ENCODE results near the gene MPDU1.

Gene MPDU1

DNA sequence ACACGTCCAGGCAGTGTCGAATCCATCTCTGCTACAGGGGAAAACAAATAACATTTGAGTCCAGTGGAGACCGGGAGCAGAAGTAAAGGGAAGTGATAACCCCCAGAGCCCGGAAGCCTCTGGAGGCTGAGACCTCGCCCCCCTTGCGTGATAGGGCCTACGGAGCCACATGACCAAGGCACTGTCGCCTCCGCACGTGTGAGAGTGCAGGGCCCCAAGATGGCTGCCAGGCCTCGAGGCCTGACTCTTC, 11.4 kb upstream of the MPDU1 start:
- Mint-ChIP-seq H3K27ac (peak overlapping the region; percentile 100), H3K36me3 (peaks cover 73 to 90% of the 10 kb centered on the region in 2 donors), H3K4me3 (peak overlapping the region; percentile 98 to 99), H3K4me1 (peaks cover 24 to 75% of the 10 kb centered on the region in 2 donors), H3K27me3 (peaks cover 5 to 7% of the 10 kb centered on the region in 2 donors), H3K9me3 (peaks cover 1 to 3% of the 10 kb centered on the region in 2 donors)
- DNase-seq (no peak), ATAC-seq (replicated peaks) (no peak)

- H3K4me3 Mint-ChIP-seq = peak overlapping the region; percentile 98 to 99
- H3K27me3 Mint-ChIP-seq = peaks cover 5 to 7% of the 10 kb centered on the region in 2 donors
- DNase-seq = peak; percentile 100
- peak overlapping the region; percentile 100 for H3K27ac Mint-ChIP-seq
- peaks cover 1 to 3% of the 10 kb centered on the region in 2 donors for H3K9me3 Mint-ChIP-seq
- H3K4me1 Mint-ChIP-seq = peaks cover 28 to 75% of the 10 kb centered on the region in 2 donors
- peak; percentile 89 to 93 for ATAC-seq (replicated peaks)
- H3K36me3 Mint-ChIP-seq = peaks cover 73 to 89% of the 10 kb centered on the region in 2 donors
These were observed 10.9 kb upstream of the MPDU1 start for GRCh38 chr17:7572588-7573323.

GRCh38 chr17:7573324-7574080, 10.2 kb upstream of the MPDU1 start:
- H3K4me3 Mint-ChIP-seq = peak overlapping the region; percentile 98 to 99
- DNase-seq (peak; percentile 77), ATAC-seq (replicated peaks) (peak; percentile 40 to 50)
- H3K27ac Mint-ChIP-seq = peak overlapping the region; percentile 100
- H3K4me1 Mint-ChIP-seq = peaks cover 31 to 81% of the 10 kb centered on the region in 2 donors
- peaks cover 1 to 3% of the 10 kb centered on the region in 2 donors for H3K9me3 Mint-ChIP-seq
- H3K27me3 Mint-ChIP-seq = peaks cover 5 to 7% of the 10 kb centered on the region in 2 donors
- peaks cover 77 to 96% of the 10 kb centered on the region in 2 donors for H3K36me3 Mint-ChIP-seq

GRCh38 chr17:7574176-7574953, 9.3 kb upstream of the MPDU1 start:
- H3K27me3 Mint-ChIP-seq = peaks cover 5 to 7% of the 10 kb centered on the region in 2 donors
- DNase-seq (no peak), ATAC-seq (replicated peaks) (no peak)
- peak overlapping the region; percentile 98 to 99 for H3K4me3 Mint-ChIP-seq
- H3K36me3 Mint-ChIP-seq = peaks cover 79 to 96% of the 10 kb centered on the region in 2 donors
- H3K4me1 Mint-ChIP-seq = peaks cover 38 to 89% of the 10 kb centered on the region in 2 donors
- peaks cover 1 to 3% of the 10 kb centered on the region in 2 donors for H3K9me3 Mint-ChIP-seq
- H3K27ac Mint-ChIP-seq = peak overlapping the region; percentile 100

DNA sequence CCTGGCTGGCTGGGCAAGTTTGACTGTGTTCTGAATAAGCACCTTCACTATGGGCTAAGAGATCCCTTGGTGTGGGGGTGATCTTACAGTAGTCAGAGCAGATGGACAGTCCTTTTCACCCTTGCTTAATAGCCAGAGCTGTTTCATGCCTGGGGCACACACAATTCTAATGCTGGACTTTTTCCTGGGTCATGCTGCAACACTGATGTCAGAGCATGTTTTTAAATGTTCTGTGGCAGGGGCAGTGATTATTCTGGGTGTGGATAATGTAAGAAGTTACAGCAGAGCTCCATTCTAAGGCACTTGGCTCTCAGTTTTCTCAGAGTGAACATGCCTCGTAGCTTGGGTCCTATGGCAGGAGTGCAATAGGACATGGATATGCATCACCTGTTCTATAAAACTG, 8.2 kb upstream of the MPDU1 start:
- no peak for DNase-seq
- ATAC-seq (replicated peaks) = no peak
- Mint-ChIP-seq H3K27me3 (peaks cover 5 to 7% of the 10 kb centered on the region in 2 donors), H3K4me3 (peak overlapping the region; percentile 98 to 99), H3K9me3 (peaks cover 1 to 3% of the 10 kb centered on the region in 2 donors), H3K27ac (peak overlapping the region; percentile 100), H3K4me1 (peaks cover 48 to 90% of the 10 kb centered on the region in 2 donors), H3K36me3 (peaks cover 79 to 96% of the 10 kb centered on the region in 2 donors)

DNA sequence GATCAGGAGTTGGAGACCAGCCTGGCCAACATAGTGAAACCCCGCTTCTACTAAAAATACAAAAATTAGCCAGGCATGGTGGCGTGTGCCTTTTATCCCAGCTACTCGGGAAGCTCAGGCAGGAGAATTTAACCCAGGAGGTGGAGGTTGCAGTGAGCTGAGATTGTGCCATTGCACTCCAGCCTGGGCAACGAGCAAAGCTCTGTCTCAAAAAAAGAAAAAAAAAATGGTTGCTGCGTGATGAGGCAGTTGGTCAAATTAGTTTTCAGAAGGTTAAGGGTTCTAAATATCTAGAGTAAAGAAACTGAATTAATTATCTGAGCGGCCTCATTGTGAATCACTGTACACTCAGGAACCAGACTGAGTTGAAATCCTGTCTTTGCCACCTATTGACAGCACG, 7.7 kb upstream of the MPDU1 start:
- H3K4me1 Mint-ChIP-seq = peaks cover 50 to 90% of the 10 kb centered on the region in 2 donors
- peak overlapping the region; percentile 100 for H3K27ac Mint-ChIP-seq
- ATAC-seq (replicated peaks) (no peak), DNase-seq (no peak)
- H3K4me3 Mint-ChIP-seq = peak overlapping the region; percentile 16 to 99
- peaks cover 5 to 7% of the 10 kb centered on the region in 2 donors for H3K27me3 Mint-ChIP-seq
- peaks cover 1 to 3% of the 10 kb centered on the region in 2 donors for H3K9me3 Mint-ChIP-seq
- H3K36me3 Mint-ChIP-seq = peaks cover 79 to 96% of the 10 kb centered on the region in 2 donors

DNA sequence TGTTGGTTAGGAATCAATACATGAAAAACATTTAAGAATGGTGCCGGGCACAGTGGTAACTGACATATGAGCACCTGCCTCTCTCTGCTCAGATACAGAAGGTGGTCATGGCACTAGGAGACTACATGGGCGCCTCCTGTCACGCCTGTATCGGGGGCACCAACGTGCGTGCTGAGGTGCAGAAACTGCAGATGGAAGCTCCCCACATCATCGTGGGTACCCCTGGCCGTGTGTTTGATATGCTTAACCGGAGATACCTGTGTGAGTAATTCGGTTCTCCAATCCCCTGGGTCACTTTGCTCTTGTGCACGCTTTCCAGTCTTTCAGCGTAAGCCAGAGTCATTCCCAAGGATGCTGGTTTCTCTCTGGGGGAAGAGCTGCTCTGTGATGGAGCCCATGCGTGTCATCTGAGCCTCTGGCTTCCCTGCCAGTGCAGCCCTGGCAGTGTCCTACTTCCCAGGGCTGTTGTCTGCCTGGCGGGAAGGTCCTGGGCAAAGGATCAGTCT, 7.2 kb upstream of the MPDU1 start:
- DNase-seq = no peak
- Mint-ChIP-seq H3K4me3 (peak overlapping the region; percentile 8 to 53), H3K4me1 (peaks cover 52 to 90% of the 10 kb centered on the region in 2 donors), H3K27ac (peak overlapping the region; percentile 100), H3K27me3 (peaks cover 5 to 7% of the 10 kb centered on the region in 2 donors), H3K36me3 (peaks cover 78 to 96% of the 10 kb centered on the region in 2 donors), H3K9me3 (peaks cover 1 to 3% of the 10 kb centered on the region in 2 donors)
- no peak for ATAC-seq (replicated peaks)

- H3K9me3 Mint-ChIP-seq = peaks cover 1 to 3% of the 10 kb centered on the region in 2 donors
- H3K36me3 Mint-ChIP-seq = peaks cover 78 to 95% of the 10 kb centered on the region in 2 donors
- DNase-seq (no peak), ATAC-seq (replicated peaks) (no peak)
- H3K27ac Mint-ChIP-seq = peak overlapping the region; percentile 100
- peaks cover 4 to 6% of the 10 kb centered on the region in 2 donors for H3K27me3 Mint-ChIP-seq
- H3K4me1 Mint-ChIP-seq = peaks cover 58 to 92% of the 10 kb centered on the region in 2 donors
- H3K4me3 Mint-ChIP-seq = peak overlapping the region in 1 of 2 donors; percentile 44
These were observed 6.1 kb upstream of the MPDU1 start for GRCh38 chr17:7577327-7578199.

- Mint-ChIP-seq H3K4me1 (peaks cover 59 to 87% of the 10 kb centered on the region in 2 donors), H3K4me3 (peak within 1 kb of the TSS; percentile 77 to 79), H3K27me3 (no peaks in the 10 kb centered on the region), H3K9me3 (no peaks in the 10 kb centered on the region), H3K36me3 (peaks cover 72 to 90% of the 10 kb centered on the region in 2 donors), H3K27ac (peak within 1 kb of the TSS; percentile 100)
- DNase-seq (peak; percentile 83), ATAC-seq (replicated peaks) (peak; percentile 81 to 82)
These were observed 4.4 kb upstream of the MPDU1 start, which contains the start of gene CD68 for GRCh38 chr17:7579001-7579833. Gene CD68, plus strand, starts transcription at chr17:7579638. Its CDS starts 40 bp downstream, at chr17:7579678.

DNA sequence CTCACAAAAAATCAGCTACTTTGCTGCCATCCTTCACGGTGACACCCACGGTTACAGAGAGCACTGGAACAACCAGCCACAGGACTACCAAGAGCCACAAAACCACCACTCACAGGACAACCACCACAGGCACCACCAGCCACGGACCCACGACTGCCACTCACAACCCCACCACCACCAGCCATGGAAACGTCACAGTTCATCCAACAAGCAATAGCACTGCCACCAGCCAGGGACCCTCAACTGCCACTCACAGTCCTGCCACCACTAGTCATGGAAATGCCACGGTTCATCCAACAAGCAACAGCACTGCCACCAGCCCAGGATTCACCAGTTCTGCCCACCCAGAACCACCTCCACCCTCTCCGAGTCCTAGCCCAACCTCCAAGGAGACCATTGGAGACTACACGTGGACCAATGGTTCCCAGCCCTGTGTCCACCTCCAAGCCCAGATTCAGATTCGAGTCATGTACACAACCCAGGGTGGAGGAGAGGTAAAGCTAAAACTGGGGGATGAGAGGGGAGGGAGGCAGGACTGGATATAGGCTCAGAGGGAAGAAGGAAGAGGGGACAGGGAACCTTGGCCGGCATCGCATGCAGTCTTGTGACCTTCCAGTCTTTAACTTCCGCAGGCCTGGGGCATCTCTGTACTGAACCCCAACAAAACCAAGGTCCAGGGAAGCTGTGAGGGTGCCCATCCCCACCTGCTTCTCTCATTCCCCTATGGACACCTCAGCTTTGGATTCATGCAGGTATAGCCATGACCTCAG, 3.6 kb upstream of the MPDU1 start:
- peak; percentile 3 to 6 for ATAC-seq (replicated peaks)

DNA sequence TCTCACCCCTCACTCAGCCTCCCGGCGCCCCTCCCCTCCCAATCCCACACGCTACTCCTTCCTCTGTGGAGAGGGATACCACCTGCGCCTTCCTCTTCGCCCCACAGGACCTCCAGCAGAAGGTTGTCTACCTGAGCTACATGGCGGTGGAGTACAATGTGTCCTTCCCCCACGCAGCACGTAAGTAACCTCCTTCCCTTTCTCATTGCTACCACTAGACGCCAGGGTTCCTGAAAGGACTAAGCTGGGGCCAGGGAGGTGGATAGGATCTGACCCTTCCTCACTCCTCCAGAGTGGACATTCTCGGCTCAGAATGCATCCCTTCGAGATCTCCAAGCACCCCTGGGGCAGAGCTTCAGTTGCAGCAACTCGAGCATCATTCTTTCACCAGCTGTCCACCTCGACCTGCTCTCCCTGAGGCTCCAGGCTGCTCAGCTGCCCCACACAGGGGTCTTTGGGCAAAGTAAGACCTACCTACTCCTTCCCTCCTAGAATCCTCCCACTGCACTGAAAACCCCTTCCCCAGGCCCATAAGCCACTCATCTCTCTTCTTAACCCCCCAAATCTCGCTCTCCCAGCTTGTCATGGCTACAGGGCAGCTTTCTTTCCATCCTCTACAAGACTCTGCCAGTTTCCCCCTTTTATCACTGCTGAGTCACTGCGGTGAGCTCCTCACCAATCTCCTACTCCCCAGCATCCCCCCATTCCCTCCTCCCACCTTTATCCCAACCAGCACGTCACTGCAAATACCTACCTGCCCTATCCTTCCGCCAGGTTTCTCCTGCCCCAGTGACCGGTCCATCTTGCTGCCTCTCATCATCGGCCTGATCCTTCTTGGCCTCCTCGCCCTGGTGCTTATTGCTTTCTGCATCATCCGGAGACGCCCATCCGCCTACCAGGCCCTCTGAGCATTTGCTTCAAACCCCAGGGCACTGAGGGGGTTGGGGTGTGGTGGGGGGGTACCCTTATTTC, 2.8 kb upstream of the MPDU1 start:
- H3K4me3 Mint-ChIP-seq = peak overlapping the region; percentile 15 to 56
- ATAC-seq (replicated peaks) (no peak), DNase-seq (no peak)
- H3K4me1 Mint-ChIP-seq = peaks cover 62 to 92% of the 10 kb centered on the region in 2 donors
- H3K36me3 Mint-ChIP-seq = peaks cover 70 to 85% of the 10 kb centered on the region in 2 donors
- H3K9me3 Mint-ChIP-seq = no peaks in the 10 kb centered on the region
- no peaks in the 10 kb centered on the region for H3K27me3 Mint-ChIP-seq
- peak overlapping the region; percentile 100 for H3K27ac Mint-ChIP-seq

More for the DNA sequence above, 3.6 kb upstream of the MPDU1 start:
- no peaks in the 10 kb centered on the region for H3K27me3 Mint-ChIP-seq
- H3K27ac Mint-ChIP-seq = peak overlapping the region; percentile 100
- H3K9me3 Mint-ChIP-seq = no peaks in the 10 kb centered on the region
- peaks cover 72 to 88% of the 10 kb centered on the region in 2 donors for H3K36me3 Mint-ChIP-seq
- H3K4me1 Mint-ChIP-seq = peaks cover 59 to 91% of the 10 kb centered on the region in 2 donors
- no peak for DNase-seq
- H3K4me3 Mint-ChIP-seq = peak overlapping the region; percentile 77 to 79

Data from stimulated activated naive B cell treated with anti-CD40 and anti-IgM and Interleukin-4, amounts not matched to agents 10 μg/mL and 1 μg/mL and 100 μg/mL, for 72 hours (primary cell).